OCI-LY1 (cell line): ENCODE results near the gene NT5C2.

ENCODE experiments used
- EZH2 ChIP-seq: fragments of 200-600 bp; sonication (generic), shearing (Covaris generic); IDR thresholded peaks from 2 replicates; pipeline ENCODE4 v1.8.0; 2017; ENCODE audit warnings: borderline replicate concordance, mixed run types, mild to moderate bottlenecking, antibody characterized with exemption, low read length, moderate library complexity, mixed read lengths
- TF ChIP-seq, protein P1 (sequence below): fragments of 200-600 bp; sonication (generic), shearing (Covaris generic); IDR thresholded peaks from 2 replicates; pipeline ENCODE4 v1.5.1; 2017; ENCODE audit warnings: mild to moderate bottlenecking, antibody characterized with exemption, low read length, moderate library complexity, mixed read lengths

DNA sequence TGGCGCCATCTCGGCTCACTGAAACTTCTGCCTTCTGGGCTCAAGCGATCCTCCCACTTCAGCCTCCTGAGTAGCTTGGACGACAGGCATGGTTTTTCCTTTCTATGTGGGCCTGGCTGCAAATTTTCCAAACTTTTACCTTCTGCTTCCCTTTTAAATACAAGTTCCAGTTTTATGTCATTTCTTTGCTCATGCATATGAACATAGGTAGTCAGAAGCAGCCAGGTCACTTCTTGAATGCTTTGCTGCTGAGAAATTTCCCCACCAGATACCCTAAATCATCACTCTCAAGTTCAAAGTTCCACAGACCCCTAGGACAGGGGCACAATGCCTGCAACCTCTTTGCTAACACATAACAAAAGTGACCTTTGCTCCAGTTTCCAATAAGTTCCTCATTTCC is 31.1 kb upstream of the NT5C2 start:
- TF ChIP-seq, protein P1, sequence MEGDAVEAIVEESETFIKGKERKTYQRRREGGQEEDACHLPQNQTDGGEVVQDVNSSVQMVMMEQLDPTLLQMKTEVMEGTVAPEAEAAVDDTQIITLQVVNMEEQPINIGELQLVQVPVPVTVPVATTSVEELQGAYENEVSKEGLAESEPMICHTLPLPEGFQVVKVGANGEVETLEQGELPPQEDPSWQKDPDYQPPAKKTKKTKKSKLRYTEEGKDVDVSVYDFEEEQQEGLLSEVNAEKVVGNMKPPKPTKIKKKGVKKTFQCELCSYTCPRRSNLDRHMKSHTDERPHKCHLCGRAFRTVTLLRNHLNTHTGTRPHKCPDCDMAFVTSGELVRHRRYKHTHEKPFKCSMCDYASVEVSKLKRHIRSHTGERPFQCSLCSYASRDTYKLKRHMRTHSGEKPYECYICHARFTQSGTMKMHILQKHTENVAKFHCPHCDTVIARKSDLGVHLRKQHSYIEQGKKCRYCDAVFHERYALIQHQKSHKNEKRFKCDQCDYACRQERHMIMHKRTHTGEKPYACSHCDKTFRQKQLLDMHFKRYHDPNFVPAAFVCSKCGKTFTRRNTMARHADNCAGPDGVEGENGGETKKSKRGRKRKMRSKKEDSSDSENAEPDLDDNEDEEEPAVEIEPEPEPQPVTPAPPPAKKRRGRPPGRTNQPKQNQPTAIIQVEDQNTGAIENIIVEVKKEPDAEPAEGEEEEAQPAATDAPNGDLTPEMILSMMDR = no peak
- no peak for TF ChIP-seq EZH2
